ENCODE measurements around the gene TUBB2A. TPM values are rescaled to one million over a fixed set of nuclear protein-coding genes. Genes with fewer than 3 reads are reported as not detected.

TUBB2A gene
- total and polyA plus RNA-seq, 2 of the 13 experiments (the other 11 are each of a cell fraction or from before 2014, with no cell fraction given), result 35.3 to 106 TPM

DNA sequence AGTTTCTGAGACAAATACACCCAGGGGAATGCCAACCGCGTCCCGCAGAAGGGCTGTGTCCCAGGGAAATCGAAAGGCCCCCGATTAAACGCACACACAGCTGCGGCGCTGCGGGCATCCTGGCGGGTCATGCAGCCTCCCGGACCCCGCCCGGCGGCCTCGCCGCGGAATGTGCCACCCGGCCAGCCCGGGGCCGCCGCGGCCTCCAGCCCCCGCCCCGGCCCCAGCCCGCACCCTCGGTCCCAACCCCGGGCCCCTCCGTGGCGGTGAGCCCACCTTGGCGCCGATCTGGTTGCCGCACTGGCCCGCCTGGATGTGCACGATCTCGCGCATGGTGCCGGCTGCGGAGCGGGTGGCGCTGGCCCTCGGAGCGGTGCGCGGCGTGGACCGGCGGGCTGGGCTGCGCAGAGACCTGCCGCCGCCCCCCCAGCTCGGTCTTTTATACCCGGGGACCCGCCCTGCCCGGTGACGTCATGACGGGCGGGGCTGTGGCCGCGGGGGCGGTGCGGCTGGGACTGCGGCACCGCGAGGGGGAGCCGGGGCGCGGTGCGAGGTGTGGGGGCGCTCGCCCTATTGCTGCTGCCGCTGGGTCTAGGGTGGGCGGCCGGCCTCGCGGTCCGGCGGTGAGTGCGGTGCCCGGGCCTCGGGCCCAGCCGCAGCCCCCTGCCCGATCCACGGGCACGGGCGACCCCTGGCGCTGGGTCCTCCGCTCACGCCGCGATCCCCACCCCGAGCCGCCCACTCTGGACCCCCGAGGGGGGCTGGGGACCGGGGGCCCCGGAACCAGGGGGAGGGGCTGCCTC lies at the start of gene TUBB2A (continued):
- TF ChIP-seq, protein P1, sequence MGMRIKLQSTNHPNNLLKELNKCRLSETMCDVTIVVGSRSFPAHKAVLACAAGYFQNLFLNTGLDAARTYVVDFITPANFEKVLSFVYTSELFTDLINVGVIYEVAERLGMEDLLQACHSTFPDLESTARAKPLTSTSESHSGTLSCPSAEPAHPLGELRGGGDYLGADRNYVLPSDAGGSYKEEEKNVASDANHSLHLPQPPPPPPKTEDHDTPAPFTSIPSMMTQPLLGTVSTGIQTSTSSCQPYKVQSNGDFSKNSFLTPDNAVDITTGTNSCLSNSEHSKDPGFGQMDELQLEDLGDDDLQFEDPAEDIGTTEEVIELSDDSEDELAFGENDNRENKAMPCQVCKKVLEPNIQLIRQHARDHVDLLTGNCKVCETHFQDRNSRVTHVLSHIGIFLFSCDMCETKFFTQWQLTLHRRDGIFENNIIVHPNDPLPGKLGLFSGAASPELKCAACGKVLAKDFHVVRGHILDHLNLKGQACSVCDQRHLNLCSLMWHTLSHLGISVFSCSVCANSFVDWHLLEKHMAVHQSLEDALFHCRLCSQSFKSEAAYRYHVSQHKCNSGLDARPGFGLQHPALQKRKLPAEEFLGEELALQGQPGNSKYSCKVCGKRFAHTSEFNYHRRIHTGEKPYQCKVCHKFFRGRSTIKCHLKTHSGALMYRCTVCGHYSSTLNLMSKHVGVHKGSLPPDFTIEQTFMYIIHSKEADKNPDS (CRISPR knock-in tag; IDR thresholded peaks at IDR 0.05), result no peak; the same call in 1 of the 2 replicates
- TF ChIP-seq SMYD3 (CRISPR knock-in tag; IDR thresholded peaks at IDR 0.05) (no peak), PHF8 (CRISPR knock-in tag; IDR thresholded peaks at IDR 0.05) (peak; percentile 83), ZNF780A (CRISPR knock-in tag; IDR thresholded peaks at IDR 0.05) (no peak; the same call in 1 of the 2 replicates), BRD4 (CRISPR knock-in tag; IDR thresholded peaks at IDR 0.05) (no peak), ZNF879 (CRISPR knock-in tag; IDR thresholded peaks at IDR 0.05) (no peak), ZNF333 (CRISPR knock-in tag; IDR thresholded peaks at IDR 0.05; ENCODE audit: borderline replicate concordance) (no peak; the same call in 1 of the 2 replicates), ZNF678 (CRISPR knock-in tag; IDR thresholded peaks at IDR 0.05) (no peak; the same call in 1 of the 2 replicates), CEBPG (CRISPR knock-in tag; IDR thresholded peaks at IDR 0.05) (peak; percentile 31; the same call in 1 of the 2 replicates), RFX1 (IDR thresholded peaks at IDR 0.05) (no peak), ZNF776 (CRISPR knock-in tag; IDR thresholded peaks at IDR 0.05) (peak; percentile 92; the same call in 1 of the 2 replicates), ZNF432 (CRISPR knock-in tag; IDR thresholded peaks at IDR 0.05; ENCODE audit: borderline replicate concordance) (no peak), ZNF17 (CRISPR knock-in tag; IDR thresholded peaks at IDR 0.05) (no peak), ZNF335 (CRISPR knock-in tag; IDR thresholded peaks at IDR 0.05) (0 out of 2 replicates have a peak, but pooled peaks have one; percentile 22), ATF7 (IDR thresholded peaks at IDR 0.05) (peak; percentile 96), ATF7 (CRISPR knock-in tag; IDR thresholded peaks at IDR 0.05) (peak; percentile 97), KDM5B (CRISPR knock-in tag; IDR thresholded peaks at IDR 0.05; ENCODE audit: borderline replicate concordance) (peak; percentile 84; the same call in 1 of the 2 replicates), ZFYVE20 (CRISPR knock-in tag; IDR thresholded peaks at IDR 0.05; ENCODE audit: borderline replicate concordance, low read depth) (peak; percentile 80; the same call in 1 of the 2 replicates), TAF1 (CRISPR knock-in tag; IDR thresholded peaks at IDR 0.05) (peak; percentile 87)
- TF ChIP-seq, protein P2, sequence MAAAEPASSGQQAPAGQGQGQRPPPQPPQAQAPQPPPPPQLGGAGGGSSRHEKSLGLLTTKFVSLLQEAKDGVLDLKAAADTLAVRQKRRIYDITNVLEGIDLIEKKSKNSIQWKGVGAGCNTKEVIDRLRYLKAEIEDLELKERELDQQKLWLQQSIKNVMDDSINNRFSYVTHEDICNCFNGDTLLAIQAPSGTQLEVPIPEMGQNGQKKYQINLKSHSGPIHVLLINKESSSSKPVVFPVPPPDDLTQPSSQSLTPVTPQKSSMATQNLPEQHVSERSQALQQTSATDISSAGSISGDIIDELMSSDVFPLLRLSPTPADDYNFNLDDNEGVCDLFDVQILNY (CRISPR knock-in tag; conservative IDR thresholded peaks at IDR 0.05), result peak; percentile 49; the same call in 1 of the 2 replicates
- TF ChIP-seq, protein P3, sequence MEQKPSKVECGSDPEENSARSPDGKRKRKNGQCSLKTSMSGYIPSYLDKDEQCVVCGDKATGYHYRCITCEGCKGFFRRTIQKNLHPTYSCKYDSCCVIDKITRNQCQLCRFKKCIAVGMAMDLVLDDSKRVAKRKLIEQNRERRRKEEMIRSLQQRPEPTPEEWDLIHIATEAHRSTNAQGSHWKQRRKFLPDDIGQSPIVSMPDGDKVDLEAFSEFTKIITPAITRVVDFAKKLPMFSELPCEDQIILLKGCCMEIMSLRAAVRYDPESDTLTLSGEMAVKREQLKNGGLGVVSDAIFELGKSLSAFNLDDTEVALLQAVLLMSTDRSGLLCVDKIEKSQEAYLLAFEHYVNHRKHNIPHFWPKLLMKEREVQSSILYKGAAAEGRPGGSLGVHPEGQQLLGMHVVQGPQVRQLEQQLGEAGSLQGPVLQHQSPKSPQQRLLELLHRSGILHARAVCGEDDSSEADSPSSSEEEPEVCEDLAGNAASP (CRISPR knock-in tag; IDR thresholded peaks at IDR 0.05; ENCODE audit: borderline replicate concordance), result peak; percentile 57; the same call in 1 of the 2 replicates
- TF ChIP-seq, protein P4, sequence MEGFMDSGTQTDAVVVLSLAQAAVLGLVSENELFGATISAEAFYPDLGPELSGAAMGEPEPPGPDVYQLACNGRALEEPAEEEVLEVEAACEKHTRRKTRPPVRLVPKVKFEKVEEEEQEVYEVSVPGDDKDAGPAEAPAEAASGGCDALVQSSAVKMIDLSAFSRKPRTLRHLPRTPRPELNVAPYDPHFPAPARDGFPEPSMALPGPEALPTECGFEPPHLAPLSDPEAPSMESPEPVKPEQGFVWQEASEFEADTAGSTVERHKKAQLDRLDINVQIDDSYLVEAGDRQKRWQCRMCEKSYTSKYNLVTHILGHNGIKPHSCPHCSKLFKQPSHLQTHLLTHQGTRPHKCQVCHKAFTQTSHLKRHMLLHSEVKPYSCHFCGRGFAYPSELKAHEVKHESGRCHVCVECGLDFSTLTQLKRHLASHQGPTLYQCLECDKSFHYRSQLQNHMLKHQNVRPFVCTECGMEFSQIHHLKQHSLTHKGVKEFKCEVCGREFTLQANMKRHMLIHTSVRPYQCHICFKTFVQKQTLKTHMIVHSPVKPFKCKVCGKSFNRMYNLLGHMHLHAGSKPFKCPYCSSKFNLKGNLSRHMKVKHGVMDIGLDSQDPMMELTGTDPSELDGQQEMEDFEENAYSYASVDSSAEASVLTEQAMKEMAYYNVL (CRISPR knock-in tag; IDR thresholded peaks at IDR 0.05; ENCODE audit: borderline replicate concordance), result no peak
- TF ChIP-seq, protein P5, sequence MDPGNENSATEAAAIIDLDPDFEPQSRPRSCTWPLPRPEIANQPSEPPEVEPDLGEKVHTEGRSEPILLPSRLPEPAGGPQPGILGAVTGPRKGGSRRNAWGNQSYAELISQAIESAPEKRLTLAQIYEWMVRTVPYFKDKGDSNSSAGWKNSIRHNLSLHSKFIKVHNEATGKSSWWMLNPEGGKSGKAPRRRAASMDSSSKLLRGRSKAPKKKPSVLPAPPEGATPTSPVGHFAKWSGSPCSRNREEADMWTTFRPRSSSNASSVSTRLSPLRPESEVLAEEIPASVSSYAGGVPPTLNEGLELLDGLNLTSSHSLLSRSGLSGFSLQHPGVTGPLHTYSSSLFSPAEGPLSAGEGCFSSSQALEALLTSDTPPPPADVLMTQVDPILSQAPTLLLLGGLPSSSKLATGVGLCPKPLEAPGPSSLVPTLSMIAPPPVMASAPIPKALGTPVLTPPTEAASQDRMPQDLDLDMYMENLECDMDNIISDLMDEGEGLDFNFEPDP (CRISPR knock-in tag; conservative IDR thresholded peaks at IDR 0.05), result no peak

Measured in HepG2 (cell line).